Central memory CD8-positive, alpha-beta T cell (primary cell): ENCODE results near the gene MAP3K9.

Experiments used
- ATAC-seq: fragments of 150-1000 bp; cut with Tn5 transposase; replicated peaks from 2 replicates; pipeline ENCODE4 v1.10.0; 2022; ENCODE audit warnings: mild to moderate bottlenecking, moderate FRiP score, moderate number of reproducible peaks; ENCODE audit not compliant: poor library complexity, severe bottlenecking; ENCODE audit errors: extremely low read depth
- DNase-seq, 2 donors: peaks; one replicate each; pipeline ENCODE4 v3.0.0; 2021; ENCODE audit warnings: low spot score in 2 of 2
- H3K27ac Mint-ChIP-seq: one replicate; pipeline ENCODE4 v1.8.0; 2022; ENCODE audit warnings: low read depth, mild to moderate bottlenecking, moderate library complexity, mixed read lengths
- H3K27me3 Mint-ChIP-seq: one replicate; pipeline ENCODE4 v1.8.0; 2022; ENCODE audit warnings: mixed read lengths
- H3K36me3 Mint-ChIP-seq: one replicate; pipeline ENCODE4 v1.8.0; 2022; ENCODE audit warnings: mild to moderate bottlenecking, moderate library complexity, mixed read lengths; ENCODE audit not compliant: insufficient read depth
- H3K4me1 Mint-ChIP-seq: one replicate; pipeline ENCODE4 v1.8.0; 2022; ENCODE audit warnings: mixed read lengths
- H3K4me3 Mint-ChIP-seq: one replicate; pipeline ENCODE4 v1.8.0; 2022; ENCODE audit warnings: mild to moderate bottlenecking, moderate library complexity, mixed read lengths
- H3K9me3 Mint-ChIP-seq: one replicate; pipeline ENCODE4 v1.8.0; 2022; ENCODE audit warnings: mixed read lengths

The MAP3K9 gene

GRCh38 chr14:70692210-70692609, 117.1 kb downstream of the MAP3K9 start:
- Mint-ChIP-seq H3K27ac (no peak overlapping the region), H3K4me1 (no peaks in the 10 kb centered on the region), H3K4me3 (no peak overlapping the region), H3K27me3 (peaks cover 2% of the 10 kb centered on the region), H3K36me3 (no peaks in the 10 kb centered on the region), H3K9me3 (no peaks in the 10 kb centered on the region)
- ATAC-seq: no peak
- no peak for DNase-seq

- ATAC-seq (no peak), DNase-seq (no peak)
- Mint-ChIP-seq H3K4me3 (no peak overlapping the region), H3K9me3 (no peaks in the 10 kb centered on the region), H3K36me3 (no peaks in the 10 kb centered on the region), H3K4me1 (no peaks in the 10 kb centered on the region), H3K27ac (no peak overlapping the region), H3K27me3 (no peaks in the 10 kb centered on the region)
Measured at GRCh38 chr14:70685474-70686197, 123.7 kb downstream of the MAP3K9 start.

- ATAC-seq (no peak), DNase-seq (no peak)
- Mint-ChIP-seq H3K4me3 (no peak overlapping the region), H3K27me3 (no peaks in the 10 kb centered on the region), H3K4me1 (no peaks in the 10 kb centered on the region), H3K36me3 (no peaks in the 10 kb centered on the region), H3K27ac (no peak overlapping the region), H3K9me3 (no peaks in the 10 kb centered on the region)
Measured at GRCh38 chr14:70683983-70684382, 125.3 kb downstream of the MAP3K9 start.

GRCh38 chr14:70680748-70681147, 128.6 kb downstream of the MAP3K9 start:
- DNase-seq: no peak
- no peaks in the 10 kb centered on the region for H3K27me3 Mint-ChIP-seq
- H3K36me3 Mint-ChIP-seq: no peaks in the 10 kb centered on the region
- H3K4me1 Mint-ChIP-seq: no peaks in the 10 kb centered on the region
- H3K27ac Mint-ChIP-seq: no peak overlapping the region
- no peaks in the 10 kb centered on the region for H3K9me3 Mint-ChIP-seq
- no peak for ATAC-seq
- H3K4me3 Mint-ChIP-seq: no peak overlapping the region

- no peaks in the 10 kb centered on the region for H3K27me3 Mint-ChIP-seq
- no peak overlapping the region for H3K27ac Mint-ChIP-seq
- H3K9me3 Mint-ChIP-seq: no peaks in the 10 kb centered on the region
- DNase-seq: no peak
- H3K4me1 Mint-ChIP-seq: no peaks in the 10 kb centered on the region
- no peak overlapping the region for H3K4me3 Mint-ChIP-seq
- no peak for ATAC-seq
- H3K36me3 Mint-ChIP-seq: peaks cover 10% of the 10 kb centered on the region
Measured at GRCh38 chr14:70677341-70677740, 132.0 kb downstream of the MAP3K9 start.
